HG03342 (cell line): Measurements from ENCODE around the gene EBF3.

Experiments
- ATAC-seq: cut with Tn5 transposase; IDR thresholded peaks from one replicate; pipeline ENCODE4 v1.9.1; 2021; ENCODE audit warnings: mild to moderate bottlenecking, moderate library complexity; ENCODE audit not compliant: unreplicated experiment

EBF3 gene

DNA sequence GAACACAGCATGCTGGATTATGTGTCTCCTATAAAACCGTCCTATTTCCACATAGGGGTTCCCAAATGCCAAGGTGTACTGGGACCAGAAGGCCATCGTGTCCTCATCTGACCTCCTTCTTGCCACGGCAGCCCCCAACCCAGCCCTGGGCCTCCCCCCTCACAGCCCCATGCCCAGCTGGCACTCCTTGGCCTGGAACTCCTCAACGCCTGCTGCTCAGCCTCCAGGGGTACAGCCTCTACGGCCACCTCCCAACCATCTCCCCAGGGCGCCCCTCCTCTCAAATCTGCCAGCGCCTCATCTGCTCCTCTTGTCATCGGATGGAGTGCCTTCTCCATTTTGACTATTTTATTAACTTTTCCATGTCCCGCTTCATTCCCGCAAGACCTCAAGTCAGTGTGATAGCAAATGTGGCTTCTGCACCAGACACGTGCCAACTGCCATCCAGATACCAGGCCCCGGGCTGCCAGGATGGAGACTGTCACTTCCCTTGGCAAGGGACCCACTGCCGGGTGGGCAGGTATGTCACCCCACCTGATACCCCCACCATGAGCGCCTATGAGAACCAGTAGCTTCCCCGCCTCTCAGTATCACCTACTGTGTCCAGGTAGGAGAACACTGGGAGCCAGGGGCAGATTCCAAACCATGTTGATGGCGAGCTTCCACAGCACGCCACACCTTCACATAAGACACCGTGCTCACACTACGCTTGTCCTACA is 106.7 kb downstream of the EBF3 start:
- no peak for ATAC-seq

DNA sequence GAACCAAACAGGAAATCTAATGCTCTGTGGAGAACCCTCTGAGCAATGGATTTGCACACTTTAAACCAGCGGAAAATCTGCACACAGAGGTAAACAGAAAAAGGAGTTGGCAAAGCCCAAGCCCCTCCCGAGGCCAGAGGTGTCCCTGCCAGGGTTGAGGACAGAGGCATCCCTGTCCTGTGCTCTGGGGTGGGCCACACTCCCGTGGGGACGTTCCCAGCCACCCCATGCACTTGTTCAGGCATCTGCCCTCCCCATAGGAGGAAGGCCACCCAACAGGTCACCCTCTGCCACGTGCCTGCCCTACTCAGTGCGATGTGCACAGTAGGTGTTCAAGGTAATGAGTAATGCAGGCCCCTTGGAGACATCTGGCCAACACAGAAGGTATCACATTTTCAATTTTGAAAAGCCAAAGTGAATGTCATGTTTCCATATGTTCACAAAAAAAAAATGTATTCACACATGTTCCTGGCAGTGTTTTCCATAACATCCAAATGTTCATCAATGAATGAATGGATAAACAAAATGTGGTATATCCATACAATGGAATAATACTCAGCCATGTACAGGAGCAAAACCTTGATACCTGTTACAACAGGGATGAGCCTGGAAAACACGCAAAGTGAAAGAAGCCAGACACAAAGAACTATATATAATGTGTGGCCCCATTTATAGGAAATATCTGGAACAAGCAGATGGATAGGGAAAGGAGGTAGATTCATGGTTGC is 108.1 kb downstream of the EBF3 start:
- no peak for ATAC-seq

DNA sequence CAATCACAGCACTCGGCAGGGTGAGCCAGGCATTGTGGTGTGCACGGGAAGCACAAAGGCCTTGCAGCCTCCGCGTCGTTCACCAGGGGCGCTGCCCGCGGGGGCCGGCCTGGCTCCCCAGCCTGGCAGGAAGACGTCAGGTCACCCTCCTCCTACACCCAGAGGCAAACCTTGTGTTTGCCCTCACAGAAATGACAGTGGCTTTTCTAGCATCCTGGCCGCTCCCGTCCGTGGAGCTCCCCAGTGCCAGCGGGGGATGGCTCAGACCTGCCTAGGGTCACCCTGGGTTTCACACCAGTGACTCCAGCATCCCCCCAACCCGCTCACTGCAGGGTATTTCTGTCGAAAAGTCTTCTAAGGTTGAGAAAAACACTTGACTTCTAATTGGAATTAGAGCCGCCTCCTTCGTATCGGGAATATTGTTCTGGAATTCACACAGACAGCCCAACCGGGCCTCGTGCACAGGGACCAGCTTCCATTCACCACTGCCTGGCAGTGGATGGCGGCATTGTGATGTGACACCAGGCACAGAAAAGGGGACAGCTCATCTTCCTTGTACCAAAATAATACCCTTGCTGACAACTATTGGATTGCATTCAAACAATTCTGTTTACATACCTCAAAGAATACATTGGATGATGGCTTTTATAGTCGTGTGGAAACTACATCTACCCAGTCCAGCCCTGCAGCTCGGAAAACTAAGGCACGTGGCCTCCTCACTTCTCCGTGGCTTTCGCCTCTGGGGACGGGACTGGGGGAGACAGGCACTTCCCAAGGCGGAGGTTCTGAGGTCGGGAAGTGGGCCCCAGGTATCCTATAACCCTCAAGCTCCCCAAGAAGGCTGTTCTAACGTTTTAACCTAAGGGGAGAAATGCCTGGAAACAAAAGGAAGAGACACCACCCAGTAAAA is 109.0 kb downstream of the EBF3 start:
- no peak for ATAC-seq

DNA sequence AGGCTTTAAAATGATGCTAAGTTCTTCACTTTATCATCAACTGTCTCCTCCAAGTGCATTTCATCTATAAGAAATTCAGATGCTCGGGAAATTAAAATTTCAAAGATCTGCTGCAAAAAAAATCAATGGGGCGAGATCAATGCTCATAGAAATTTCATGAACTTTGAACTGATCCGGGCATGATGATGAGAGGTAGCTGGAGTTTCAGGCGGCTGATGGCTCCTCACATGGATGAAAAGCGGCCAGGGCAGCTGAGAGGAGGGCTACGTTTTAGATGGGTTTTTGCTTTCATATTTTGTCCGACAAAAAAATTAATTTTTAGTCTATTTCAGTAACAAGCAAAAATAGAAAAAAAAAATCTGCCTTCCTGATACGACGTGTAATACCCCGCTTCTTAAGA is 109.9 kb downstream of the EBF3 start:
- no peak for ATAC-seq

DNA sequence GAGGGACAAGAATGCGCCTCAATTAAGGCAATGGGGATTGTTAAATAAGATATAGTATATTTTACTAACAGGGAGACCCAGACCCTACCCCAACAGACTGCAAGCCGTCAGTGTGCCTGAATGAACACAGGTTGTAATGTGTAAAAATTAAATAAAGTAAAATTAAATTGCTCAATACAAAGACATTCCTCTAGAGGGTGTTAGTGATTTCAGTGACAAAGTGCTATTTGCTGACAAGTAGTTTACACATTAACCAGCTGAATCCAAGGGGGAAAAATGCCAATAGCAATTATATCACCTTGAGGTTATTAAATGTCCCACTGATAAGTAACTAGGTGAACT is 110.5 kb downstream of the EBF3 start:
- no peak for ATAC-seq

DNA sequence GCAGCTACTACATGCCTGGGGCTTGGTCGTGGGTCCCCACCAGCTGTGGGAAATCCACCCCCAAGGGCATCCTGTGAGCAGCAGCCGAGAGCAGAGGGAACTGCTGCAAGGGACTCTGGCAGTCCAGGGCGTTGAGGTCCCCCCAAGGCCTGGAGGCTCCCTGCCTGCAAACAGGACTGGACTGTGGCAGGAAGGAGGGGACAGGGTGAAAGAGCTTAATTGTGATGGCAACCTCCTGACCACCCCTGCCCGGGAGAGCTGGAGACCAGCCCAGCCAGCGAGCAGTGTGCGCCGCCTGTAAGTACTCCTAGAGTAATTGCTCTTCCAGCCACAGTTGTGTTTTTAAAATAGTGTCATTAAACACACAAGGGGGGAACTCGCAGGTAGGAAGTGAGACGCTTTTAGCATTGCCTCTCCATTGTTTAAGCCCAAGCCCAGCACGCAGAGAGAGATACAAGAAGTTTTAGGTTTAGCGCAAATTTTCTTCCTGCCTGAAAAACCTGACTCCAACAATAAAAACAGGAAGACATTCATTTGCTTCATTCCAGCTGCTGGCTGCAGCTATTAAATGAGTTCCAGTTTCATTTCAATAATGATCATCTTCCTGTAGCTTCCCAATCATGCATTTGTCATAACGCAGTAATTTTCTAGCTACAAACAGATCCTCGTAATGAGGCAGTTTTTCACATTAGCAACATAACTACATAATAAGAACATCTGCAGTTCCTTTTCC is 111.1 kb downstream of the EBF3 start:
- no peak for ATAC-seq

DNA sequence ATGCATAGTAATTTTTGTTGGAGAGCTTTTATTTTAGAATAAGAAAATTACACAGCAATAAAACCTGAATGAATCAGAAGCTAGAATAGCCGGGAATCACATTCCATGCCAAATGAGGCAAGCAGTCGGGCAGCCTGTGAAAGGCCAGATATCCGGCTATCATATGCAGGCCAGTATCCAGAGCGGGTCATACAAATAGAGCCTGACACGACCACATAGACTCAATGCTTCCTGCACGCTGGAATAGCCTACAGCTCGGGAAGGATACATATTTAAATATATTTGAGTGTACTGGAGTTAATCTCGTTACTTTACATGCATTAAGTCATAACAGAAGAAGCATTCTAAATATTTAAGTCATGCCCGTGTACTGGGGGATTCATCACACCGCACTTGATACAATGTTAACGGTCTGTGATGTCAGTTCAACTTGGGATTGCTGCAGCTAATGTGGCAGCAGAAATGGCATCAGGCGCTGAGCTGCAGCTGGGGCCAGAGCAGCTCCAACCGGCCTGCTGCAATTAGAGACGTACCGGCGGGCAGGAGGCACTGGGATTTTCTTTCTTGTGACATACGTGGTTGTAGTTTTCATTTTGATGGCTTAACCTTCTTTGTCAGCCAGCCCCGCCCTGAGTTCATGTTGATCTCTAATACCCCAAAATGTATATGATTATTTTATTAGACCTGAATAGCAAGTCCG is 112.0 kb downstream of the EBF3 start:
- no peak for ATAC-seq

DNA sequence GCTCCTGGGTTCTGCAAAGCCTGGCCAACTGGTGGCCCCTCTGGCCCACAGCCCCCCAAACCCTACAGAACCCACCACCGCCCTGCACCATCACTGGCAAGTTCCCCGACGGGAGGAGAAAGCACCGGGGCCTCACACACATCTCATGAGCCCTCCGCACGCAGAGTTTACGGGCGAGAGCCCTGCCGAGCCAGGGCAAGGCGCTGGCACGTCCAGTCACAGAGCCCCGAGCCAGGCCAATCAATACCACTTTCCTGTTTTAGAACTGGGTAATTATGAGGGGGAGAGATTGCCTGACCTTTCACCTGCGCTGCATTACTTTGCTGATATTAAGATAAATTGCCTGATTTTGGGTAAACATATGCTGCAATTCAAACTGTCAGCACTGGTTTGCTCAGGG is 113.3 kb downstream of the EBF3 start:
- no peak for ATAC-seq

DNA sequence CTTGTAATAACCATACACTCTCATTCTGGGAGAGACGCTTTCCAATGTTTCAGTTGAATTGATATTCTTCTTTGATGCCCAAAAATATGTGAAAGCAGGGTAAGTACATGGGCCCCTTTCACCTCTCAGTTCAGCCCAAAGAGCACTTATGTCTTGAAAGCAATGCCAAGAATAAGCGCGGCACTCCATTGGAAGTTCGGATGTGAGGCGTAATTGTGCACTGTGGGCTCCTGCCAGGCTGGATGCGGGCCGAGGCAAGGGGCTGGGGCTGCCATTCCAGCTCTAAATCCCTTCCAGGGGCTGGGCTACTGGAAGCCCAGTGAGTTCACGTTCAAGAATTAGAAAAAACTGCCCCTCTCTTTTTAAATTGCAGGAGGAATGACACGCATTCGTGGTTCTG is 113.8 kb downstream of the EBF3 start:
- ATAC-seq, result no peak

DNA sequence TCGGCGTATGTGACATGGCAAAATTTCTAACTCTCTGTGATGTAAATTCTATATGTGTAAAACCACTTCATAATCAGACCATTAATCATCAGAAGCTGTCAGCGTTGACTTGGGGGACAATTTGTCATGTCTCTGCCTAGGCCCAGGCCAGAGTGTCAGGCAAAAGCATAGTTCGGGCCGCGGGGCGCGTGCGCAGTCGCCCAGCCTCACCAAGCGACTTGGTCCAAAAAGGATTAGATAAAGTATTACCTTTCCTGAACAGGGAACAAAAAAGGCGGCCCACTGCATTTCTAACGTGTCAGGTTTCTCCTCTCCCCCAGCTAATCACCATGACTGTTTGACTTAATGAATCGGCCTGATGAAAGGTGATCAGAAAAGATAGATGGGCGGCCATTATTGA is 114.2 kb downstream of the EBF3 start:
- ATAC-seq, result no peak

DNA sequence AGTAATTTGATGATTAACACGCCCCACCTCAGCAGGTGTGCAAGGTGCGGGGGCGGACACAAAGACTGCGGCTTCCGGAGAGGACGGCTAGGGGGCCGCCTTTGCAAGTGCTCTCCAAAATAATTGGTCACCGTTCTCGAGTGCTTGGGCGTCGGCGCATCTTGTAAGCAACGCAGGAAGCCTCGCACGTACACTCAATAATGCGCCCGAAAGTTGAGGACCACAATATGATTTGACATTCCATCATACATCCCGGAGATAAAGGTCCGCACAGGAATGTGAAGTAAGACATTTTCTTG is 114.7 kb downstream of the EBF3 start:
- no peak for ATAC-seq

DNA sequence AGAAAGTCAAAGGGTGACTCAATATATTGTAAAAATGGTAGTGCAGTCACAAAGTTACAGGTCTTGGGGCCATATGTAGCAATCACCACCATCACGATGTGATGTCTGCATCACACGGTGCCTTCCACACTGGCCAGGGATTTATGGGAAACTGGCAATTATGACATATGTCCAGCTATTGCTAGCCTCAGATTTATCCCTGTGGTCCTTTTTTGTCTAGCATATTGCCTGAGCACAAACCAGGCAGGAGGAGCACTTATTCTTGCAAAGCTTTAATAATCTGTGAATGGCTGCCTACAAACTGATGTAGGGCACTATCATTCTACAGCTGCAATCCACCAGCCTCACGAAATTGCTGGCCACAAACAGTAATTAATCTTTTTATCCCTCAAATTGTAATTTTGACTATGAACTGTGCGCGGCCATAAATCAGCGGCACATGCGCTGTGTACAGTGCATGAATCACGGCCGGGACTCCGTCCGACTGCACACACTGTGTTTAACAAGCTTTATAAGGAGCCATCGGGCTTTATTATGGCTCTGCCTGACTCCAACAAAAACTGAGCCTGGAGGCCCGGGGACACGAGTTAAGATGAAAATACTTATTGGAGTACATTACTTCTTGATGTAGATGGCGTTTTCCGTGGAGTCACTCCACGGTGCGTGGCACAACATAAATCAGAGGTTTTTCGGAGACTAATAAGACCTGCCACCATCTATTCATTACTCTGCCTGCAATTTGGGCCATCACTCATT is 115.2 kb downstream of the EBF3 start:
- no peak for ATAC-seq

DNA sequence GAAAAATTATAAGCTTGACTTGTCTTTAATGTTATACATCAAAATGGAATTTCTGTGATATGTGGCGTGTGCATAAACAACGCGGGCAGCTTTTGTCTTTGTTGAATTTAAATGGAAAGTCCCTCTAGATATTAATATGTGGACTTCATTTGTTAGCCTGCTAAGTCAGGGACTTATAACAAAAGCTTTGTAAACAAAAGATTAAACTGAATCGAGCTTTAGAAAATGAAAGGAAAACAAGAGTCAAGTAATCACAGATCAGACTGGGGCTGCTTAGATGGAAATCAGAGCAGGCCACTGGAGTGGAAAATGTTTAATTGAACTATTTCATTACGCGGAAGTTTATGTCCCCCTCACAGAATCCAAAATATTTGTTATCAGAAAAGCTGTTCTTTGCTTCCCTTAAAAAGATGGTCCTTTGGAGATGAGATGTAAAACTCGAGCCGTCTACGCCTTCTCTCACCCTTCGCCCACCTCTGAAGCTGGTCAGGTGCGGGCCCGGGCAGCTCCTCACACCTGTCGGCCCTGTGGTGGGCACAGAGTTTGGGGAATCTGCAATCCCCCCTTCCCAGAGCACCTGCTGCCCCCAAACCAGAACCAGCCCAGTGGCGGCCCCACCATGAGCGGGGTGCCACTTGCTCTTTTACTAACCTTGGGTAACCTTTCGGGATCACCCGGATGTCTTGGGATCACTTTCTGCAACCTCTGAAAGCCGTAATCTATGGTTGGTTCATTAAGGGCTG is 116.2 kb downstream of the EBF3 start:
- no peak for ATAC-seq

DNA sequence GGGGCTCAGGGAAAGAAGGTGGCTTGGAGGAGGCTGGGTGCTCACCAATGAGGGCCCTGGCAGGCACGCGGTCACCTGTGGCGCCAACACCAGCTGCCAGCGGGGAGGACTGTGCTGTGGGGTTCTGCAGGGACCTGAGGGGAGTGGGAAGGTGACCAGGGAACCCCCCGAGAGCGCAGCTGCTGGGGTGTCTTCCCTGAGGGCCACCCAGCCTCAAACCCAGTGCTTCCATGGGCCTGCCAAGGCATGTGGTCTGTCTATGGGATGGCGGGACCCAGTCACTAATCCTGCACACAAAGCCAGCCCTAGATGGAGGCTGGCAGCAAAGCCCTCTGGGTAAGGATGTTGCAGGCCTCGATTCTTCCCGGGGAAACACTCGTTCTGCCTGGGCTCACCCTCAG is 117.1 kb downstream of the EBF3 start:
- ATAC-seq, result no peak

DNA sequence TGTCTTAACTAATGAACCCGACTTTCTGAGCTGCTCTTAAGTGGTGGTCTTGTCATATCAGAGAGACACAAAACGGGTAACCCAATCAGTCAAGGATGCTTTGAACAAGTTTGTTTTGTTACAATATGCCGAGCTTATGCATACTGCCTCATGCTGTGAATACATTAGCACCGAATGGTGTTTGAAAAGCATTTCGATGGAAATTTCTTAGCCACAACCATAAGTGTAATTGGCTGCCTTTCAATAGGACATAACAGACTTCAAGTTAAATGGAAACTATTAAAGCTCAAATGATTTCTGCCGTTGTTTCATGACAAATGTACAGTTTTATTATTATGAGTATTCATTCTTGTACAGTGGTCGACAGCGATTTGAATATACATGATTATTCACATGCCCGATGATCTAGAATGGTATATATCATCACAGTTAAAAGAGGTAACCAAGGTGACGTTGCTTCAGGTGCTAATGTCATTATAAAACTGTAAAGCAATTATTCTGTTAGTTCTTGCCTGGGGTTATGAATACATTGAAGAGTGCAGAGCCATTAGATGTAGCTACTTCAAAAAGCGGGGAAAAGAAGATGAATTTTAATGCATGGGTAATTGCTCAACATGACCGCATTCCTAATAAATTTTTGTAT is 118.8 kb downstream of the EBF3 start:
- ATAC-seq, result no peak

DNA sequence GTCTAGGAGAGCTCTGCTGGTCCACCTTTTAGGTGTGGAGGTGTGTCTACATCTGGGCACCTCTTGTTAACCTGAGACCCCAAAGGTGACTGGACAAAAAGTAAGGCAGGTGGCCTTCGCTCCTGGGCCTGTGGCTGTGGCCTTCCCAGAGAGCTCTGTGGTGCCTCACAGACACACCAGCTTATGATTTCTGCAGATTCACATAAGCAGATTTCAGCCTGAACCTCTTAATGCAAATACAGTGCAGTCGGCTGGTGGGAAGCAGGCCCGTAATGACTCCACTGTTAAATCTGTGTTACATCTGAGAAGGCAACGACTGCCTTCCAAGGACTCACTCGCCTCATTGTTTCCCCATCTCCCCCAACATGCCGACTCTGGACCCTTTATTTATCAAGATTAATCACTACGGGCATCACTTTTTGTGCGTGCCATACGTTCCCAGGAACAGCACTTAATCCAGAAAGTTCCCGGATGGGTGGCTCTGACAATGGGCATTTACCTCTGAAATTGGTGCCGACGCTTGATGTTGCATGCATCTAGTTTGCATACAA is 119.8 kb downstream of the EBF3 start:
- ATAC-seq, result no peak

DNA sequence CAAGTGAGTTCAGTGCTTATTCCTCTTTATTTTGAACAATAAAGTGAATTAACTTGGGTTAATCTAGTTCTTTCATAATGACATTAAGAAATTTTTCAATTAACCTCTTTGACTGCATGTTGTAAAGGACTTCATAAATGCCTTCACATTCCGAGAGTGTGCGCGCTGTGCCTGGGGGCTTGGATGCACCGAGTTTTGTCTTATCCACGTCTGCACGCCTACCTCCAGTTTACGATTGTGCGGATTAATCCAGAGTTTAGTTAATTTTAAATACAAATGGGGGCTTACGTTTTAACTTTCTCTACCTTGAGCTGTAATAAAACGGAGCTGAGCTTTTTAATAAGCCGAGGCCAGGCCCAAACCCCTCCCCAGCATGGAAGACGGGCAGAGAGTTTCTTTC is 120.4 kb downstream of the EBF3 start:
- no peak for ATAC-seq

DNA sequence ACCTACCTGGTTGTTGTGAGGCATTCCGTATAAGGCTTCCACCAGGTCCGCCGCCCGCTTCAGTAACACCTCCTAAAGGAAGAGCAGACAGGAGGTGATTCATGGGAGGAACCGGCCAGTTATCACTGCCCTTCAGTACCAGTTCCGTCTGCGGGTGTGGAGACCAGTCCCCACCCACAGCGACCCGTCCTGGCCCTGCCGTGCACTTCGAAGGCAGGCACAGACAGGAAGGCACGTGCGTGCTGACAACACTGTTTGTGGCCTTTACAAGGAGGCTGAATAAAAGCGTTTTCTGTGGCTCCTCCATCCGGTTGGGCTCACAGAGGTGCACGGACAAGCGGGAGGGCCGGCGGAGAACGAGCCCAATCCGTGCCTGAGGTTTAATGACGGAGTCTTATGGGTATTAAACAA is 120.9 kb downstream of the EBF3 start:
- ATAC-seq, result no peak

DNA sequence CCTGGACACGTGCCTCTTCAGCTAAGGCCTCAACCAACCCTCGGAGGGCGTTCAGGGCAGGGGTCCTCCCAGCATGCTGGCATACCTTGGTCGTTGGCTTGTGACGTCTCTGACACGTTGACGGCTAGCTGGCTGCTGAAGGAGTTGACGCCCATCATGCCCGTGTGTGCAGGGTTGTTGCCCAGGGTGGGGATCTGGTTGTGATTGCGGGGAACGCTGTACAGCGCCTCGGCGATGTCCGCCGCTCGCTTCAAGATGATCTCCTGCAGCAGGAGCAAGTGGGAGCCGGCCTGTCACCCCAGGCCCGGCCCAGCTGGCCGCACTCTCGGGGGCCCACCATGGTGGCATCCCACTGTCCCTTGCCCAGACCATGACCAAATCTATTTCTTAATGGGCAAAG is 122.0 kb downstream of the EBF3 start:
- ATAC-seq, result no peak
